MM.1S (cell line): ENCODE results near the gene CRTAP.
"Not testable (repeated sequence)": the region's sequence is repeated elsewhere in the genome, so short reads cannot be mapped to it uniquely, and the experiment has no call there.

Experiments used
- DNase-seq: peaks from one replicate; pipeline ENCODE4 v3.0.0-alpha.2; 2015
- H2AFZ ChIP-seq: fragments of 300-600 bp; sonication (generic); 2 replicates; pipeline ENCODE4 v1.6.0; 2016; ENCODE audit warnings: antibody characterized with exemption, low read length
- H3F3A ChIP-seq: fragments of 300-600 bp; sonication (generic); 2 replicates; pipeline ENCODE4 v1.6.1; 2016; ENCODE audit warnings: mild to moderate bottlenecking, antibody characterized with exemption, low read length, moderate library complexity, mixed read lengths; ENCODE audit not compliant: insufficient read depth
- H3K27ac ChIP-seq: fragments of 300-600 bp; sonication (generic); 2 replicates; pipeline ENCODE4 v1.5.1; 2016; ENCODE audit warnings: mild to moderate bottlenecking, low read length
- H3K27me3 ChIP-seq: fragments of 300-600 bp; sonication (generic); replicated peaks from 2 replicates; pipeline ENCODE4 v1.6.0; 2016; ENCODE audit warnings: low read length; ENCODE audit not compliant: insufficient read depth
- H3K36me3 ChIP-seq: fragments of 300-600 bp; sonication (generic); replicated peaks from 2 replicates; pipeline ENCODE4 v1.6.1; 2016; ENCODE audit warnings: mild to moderate bottlenecking, low read length, mixed read lengths; ENCODE audit not compliant: insufficient read depth
- H3K4me1 ChIP-seq: fragments of 300-600 bp; sonication (generic); 2 replicates; pipeline ENCODE4 v1.6.1; 2016; ENCODE audit warnings: low read length, mixed read lengths
- H3K4me2 ChIP-seq: fragments of 300-600 bp; sonication (generic); 2 replicates; pipeline ENCODE4 v1.6.0; 2016; ENCODE audit warnings: low read depth, low read length
- H3K4me3 ChIP-seq: fragments of 300-600 bp; sonication (generic); 2 replicates; pipeline ENCODE4 v1.5.1; 2016; ENCODE audit warnings: low read length, mixed read lengths
- H3K79me2 ChIP-seq: fragments of 300-600 bp; sonication (generic); 2 replicates; pipeline ENCODE4 v1.6.1; 2016; ENCODE audit warnings: mixed run types, low read length, mixed read lengths
- H3K9ac ChIP-seq: fragments of 300-600 bp; sonication (generic); 2 replicates; pipeline ENCODE4 v1.6.1; 2016; ENCODE audit warnings: low read length, mixed read lengths
- H3K9me2 ChIP-seq: fragments of 300-600 bp; sonication (generic); replicated peaks from 2 replicates; pipeline ENCODE4 v1.6.1; 2016; ENCODE audit warnings: mild to moderate bottlenecking, low read length, mixed read lengths; ENCODE audit not compliant: insufficient read depth
- H3K9me3 ChIP-seq: fragments of 300-600 bp; sonication (generic); replicated peaks from 2 replicates; pipeline ENCODE4 v1.6.1; 2016; ENCODE audit warnings: mild to moderate bottlenecking, low read length, mixed read lengths; ENCODE audit not compliant: insufficient read depth
- H4K20me1 ChIP-seq: fragments of 300-600 bp; sonication (generic); 2 replicates; pipeline ENCODE4 v1.6.1; 2016; ENCODE audit warnings: mild to moderate bottlenecking, low read length, moderate library complexity, mixed read lengths; ENCODE audit not compliant: insufficient read depth
- CTCF ChIP-seq: fragments of 300-600 bp; sonication (generic); IDR thresholded peaks from 2 replicates; pipeline ENCODE4 v1.5.1; 2016; ENCODE audit warnings: antibody characterized with exemption, low read length, mixed read lengths
- EZH2 ChIP-seq: fragments of 300-600 bp; sonication (generic); optimal IDR thresholded peaks from 2 replicates; pipeline ENCODE3; 2017; ENCODE audit warnings: low read depth, mild to moderate bottlenecking, antibody characterized with exemption, low read length, mixed read lengths
- EZH2phosphoT487 ChIP-seq: fragments of 300-600 bp; sonication (generic); IDR thresholded peaks from 2 replicates; pipeline ENCODE4 v1.6.1; 2018; ENCODE audit warnings: antibody characterized with exemption, low read length

The CRTAP gene

GRCh38 chr3:33159981-33160380 is 46.2 kb downstream of the CRTAP start:
- H3K79me2 ChIP-seq = no peaks in the 10 kb centered on the region
- no peak for DNase-seq
- TF ChIP-seq EZH2 (no peak), EZH2phosphoT487 (no peak)
- no peak overlapping the region for H2AFZ ChIP-seq
- 0 out of 2 replicates have a peak, but pooled peaks cover 6% of the 10 kb centered on the region for H3K4me1 ChIP-seq
- no peak overlapping the region for H3K4me3 ChIP-seq
- H3K9me3 ChIP-seq = no peaks in the 10 kb centered on the region
- H4K20me1 ChIP-seq = no peaks in the 10 kb centered on the region
- H3K27ac ChIP-seq = no peak overlapping the region
- H3K36me3 ChIP-seq = no peaks in the 10 kb centered on the region
- no peak overlapping the region for H3K9ac ChIP-seq
- H3K4me2 ChIP-seq = no peak overlapping the region
- H3K27me3 ChIP-seq = no peaks in the 10 kb centered on the region
- no peaks in the 10 kb centered on the region for H3F3A ChIP-seq
- H3K9me2 ChIP-seq = no peaks in the 10 kb centered on the region

- not testable (repeated sequence) for H3K79me2 ChIP-seq, H4K20me1 ChIP-seq, H3K4me1 ChIP-seq, H3K4me3 ChIP-seq, H3K36me3 ChIP-seq, H3K9ac ChIP-seq, H3K4me2 ChIP-seq, H3K9me2 ChIP-seq, H3F3A ChIP-seq, H3K27me3 ChIP-seq, H3K9me3 ChIP-seq, DNase-seq, H2AFZ ChIP-seq, H3K27ac ChIP-seq
These were observed 48.8 kb downstream of the CRTAP start for GRCh38 chr3:33162621-33163020.

- Histone ChIP-seq H3K4me1 (peaks cover 12% of the 10 kb centered on the region; the same call in 1 of the 2 replicates), H3K79me2 (no peaks in the 10 kb centered on the region), H3K9me3 (no peaks in the 10 kb centered on the region), H3K4me3 (no peak overlapping the region), H3K9ac (no peak overlapping the region), H2AFZ (no peak overlapping the region), H3K27me3 (no peaks in the 10 kb centered on the region), H3K27ac (no peak overlapping the region), H3K4me2 (no peak overlapping the region), H3F3A (no peaks in the 10 kb centered on the region), H4K20me1 (no peaks in the 10 kb centered on the region), H3K9me2 (no peaks in the 10 kb centered on the region), H3K36me3 (no peaks in the 10 kb centered on the region)
- DNase-seq = no peak
- TF ChIP-seq EZH2phosphoT487 (no peak), CTCF (no peak), EZH2 (no peak)
These were observed 51.6 kb downstream of the CRTAP start for GRCh38 chr3:33165372-33165771.

GRCh38 chr3:33166095-33166494 is 52.3 kb downstream of the CRTAP start:
- no peak overlapping the region for H3K9ac ChIP-seq
- no peak overlapping the region for H2AFZ ChIP-seq
- no peaks in the 10 kb centered on the region for H3K9me3 ChIP-seq
- no peaks in the 10 kb centered on the region for H3K36me3 ChIP-seq
- no peaks in the 10 kb centered on the region for H3K9me2 ChIP-seq
- H4K20me1 ChIP-seq = no peaks in the 10 kb centered on the region
- no peaks in the 10 kb centered on the region for H3K79me2 ChIP-seq
- H3K4me1 ChIP-seq = peaks cover 12% of the 10 kb centered on the region; the same call in 1 of the 2 replicates
- no peak overlapping the region for H3K27ac ChIP-seq
- no peak overlapping the region for H3K4me2 ChIP-seq
- TF ChIP-seq CTCF = no peak
- TF ChIP-seq EZH2 = no peak
- TF ChIP-seq EZH2phosphoT487 = no peak
- no peak overlapping the region for H3K4me3 ChIP-seq
- no peaks in the 10 kb centered on the region for H3K27me3 ChIP-seq
- H3F3A ChIP-seq = no peaks in the 10 kb centered on the region
- DNase-seq = no peak
